B cell (primary cell): ENCODE measurements around the gene NBEAL2. TPM values are rescaled to one million over a fixed set of nuclear protein-coding genes. Genes with fewer than 3 reads are reported as not detected.
A peak's percentile ranks its signal among the peaks of the same experiment; 100 is the strongest.

ENCODE experiments used
- ATAC-seq: fragments of 200-7000 bp; cut with Tn5 transposase; one replicate; pipeline ENCODE4 v1.10.0; 2021; ENCODE audit warnings: low read depth, mild to moderate bottlenecking, moderate number of reproducible peaks, moderate library complexity
- CTCF ChIA-PET: fragments of 350-600 bp; sonication (Branson Sonifier 250); formaldehyde crosslinking; loops from one replicate; lab custom pipeline; 2021; ENCODE audit warnings: antibody characterized with exemption, inconsistent platforms; lab: Charles Lee
- POLR2A ChIA-PET: fragments of 350-600 bp; sonication (Branson Sonifier 250); formaldehyde crosslinking; loops from one replicate; lab custom pipeline; 2021; ENCODE audit warnings: antibody characterized with exemption; lab: Charles Lee
- DNase-seq: peaks from one replicate; pipeline ENCODE4 v3.0.0; 2013
- H2AFZ ChIP-seq: 2 replicates; pipeline ENCODE4 v1.6.1; 2012; ENCODE audit warnings: mild to moderate bottlenecking, low read depth, low read length; ENCODE audit not compliant: insufficient read depth, poor library complexity, severe bottlenecking
- H3K27ac ChIP-seq, 2 donors: 1 replicate in 1 of 2; 2 replicates in 1 of 2; pipeline ENCODE4 v1.5.1; 2012 to 2013; ENCODE audit warnings: low read length in 2 of 2, mild to moderate bottlenecking in 2 of 2, moderate library complexity in 1 of 2
- H3K27me3 ChIP-seq, 4 experiments: fragments of 200-600 bp in 1 of 4; sonication (generic) in 1 of 4; replicated peaks in 1 of 4; 1 replicate in 2 of 4; 2 replicates in 2 of 4; pipeline versions ENCODE4 v1.6.1 to v1.7.0; 2013 to 2016; ENCODE audit warnings: low read length in 3 of 4, mild to moderate bottlenecking in 2 of 4, mixed read lengths in 1 of 4, moderate library complexity in 1 of 4; ENCODE audit not compliant: insufficient read depth in 4 of 4, control insufficient read depth in 3 of 4; ENCODE audit errors: control extremely low read depth in 1 of 4
- H3K36me3 ChIP-seq, 2 experiments: replicated peaks in 1 of 2; 1 replicate in 1 of 2; 2 replicates in 1 of 2; pipeline versions ENCODE4 v1.6.1 to v1.7.1; 2013; ENCODE audit warnings: low read length in 1 of 2; ENCODE audit not compliant: insufficient read depth in 2 of 2, control insufficient read depth in 1 of 2; ENCODE audit errors: control extremely low read depth in 1 of 2, extremely low read depth in 1 of 2
- H3K4me1 ChIP-seq, 2 donors: fragments of 200-600 bp in 1 of 2; sonication (generic) in 1 of 2; 1 replicate in 1 of 2; 2 replicates in 1 of 2; pipeline versions ENCODE4 v1.5.1 to v1.6.1; 2013 to 2017; ENCODE audit warnings: low read length in 2 of 2; ENCODE audit not compliant: control insufficient read depth in 2 of 2, insufficient read depth in 2 of 2
- H3K4me2 ChIP-seq: replicated peaks from 2 replicates; pipeline ENCODE3; 2012; ENCODE audit warnings: mild to moderate bottlenecking, low read depth, low read length; ENCODE audit not compliant: poor library complexity, severe bottlenecking
- H3K4me3 ChIP-seq, 5 experiments: fragments of 200-600 bp in 1 of 5; sonication (generic) in 1 of 5; 1 replicate in 3 of 5; 2 replicates in 2 of 5; pipeline versions ENCODE4 v1.5.1 to v1.7.0; 2011 to 2016; ENCODE audit warnings: low read length in 4 of 5, mild to moderate bottlenecking in 4 of 5, low read depth in 2 of 5, control low read depth in 1 of 5, moderate library complexity in 1 of 5; ENCODE audit not compliant: insufficient read depth in 1 of 5; ENCODE audit errors: control extremely low read depth in 1 of 5, extremely low read depth in 1 of 5
- H3K79me2 ChIP-seq: fragments of 200-600 bp; sonication (generic); one replicate; pipeline ENCODE4 v1.6.0; 2016; ENCODE audit warnings: low read length; ENCODE audit not compliant: control insufficient read depth, insufficient read depth
- H3K9ac ChIP-seq: fragments of 200-600 bp; sonication (generic); 2 replicates; pipeline ENCODE4 v1.6.1; 2017; ENCODE audit warnings: mild to moderate bottlenecking, low read length, moderate library complexity
- H3K9me3 ChIP-seq, 3 donors: one replicate each; pipeline versions ENCODE4 v1.6.1 to v1.7.1; 2013; ENCODE audit warnings: low read length in 2 of 3; ENCODE audit not compliant: control insufficient read depth in 2 of 3, insufficient read depth in 1 of 3; ENCODE audit errors: control extremely low read depth in 1 of 3
- H4K20me1 ChIP-seq: 2 replicates; pipeline ENCODE4 v1.6.0; 2012; ENCODE audit warnings: mild to moderate bottlenecking, low read length; ENCODE audit not compliant: insufficient read depth, control insufficient read depth, poor library complexity, severe bottlenecking
- H3K27ac Mint-ChIP-seq: one replicate; pipeline ENCODE4 v1.8.0; 2021; ENCODE audit warnings: mixed read lengths
- H3K27me3 Mint-ChIP-seq: one replicate; pipeline ENCODE4 v1.8.0; 2021; ENCODE audit warnings: mixed read lengths
- H3K4me1 Mint-ChIP-seq: one replicate; pipeline ENCODE4 v1.8.0; 2021; ENCODE audit warnings: mixed read lengths
- H3K4me3 Mint-ChIP-seq: one replicate; pipeline ENCODE4 v1.8.0; 2021; ENCODE audit warnings: mixed read lengths
- H3K9me3 Mint-ChIP-seq: one replicate; pipeline ENCODE4 v1.8.0; 2022; ENCODE audit warnings: mixed read lengths; ENCODE audit not compliant: insufficient read depth
- EZH2 ChIP-seq: IDR thresholded peaks from 2 replicates; pipeline ENCODE4 v1.6.1; 2012; ENCODE audit warnings: borderline replicate concordance, low read depth, mild to moderate bottlenecking, moderate library complexity, low read length; ENCODE audit not compliant: insufficient read depth, poor library complexity, severe bottlenecking
- WGBS: methylation state at CpG from one replicate; pipeline ENCODE4 v1.1.5; 2013; ENCODE audit warnings: missing lambda C conversion rate; ENCODE audit not compliant: insufficient coverage; 5-methylcytosine and 5-hydroxymethylcytosine counted together
- intact Hi-C: fragments of 100-400 bp; cut with micrococcal nuclease; formaldehyde crosslinking; loops from one replicate; pipeline ENCODE4 v1.10.0; 2022
- polyA plus RNA-seq: library from polyadenylated mRNA; depleted of rRNA; stranded (reverse); fragments of >200 nt; gene quantifications from 2 replicates; pipeline ENCODE4 v1.2.3, GENCODE V29; 2012
- total RNA-seq, 2 donors: library from RNA; stranded (reverse); fragments of 120-200 nt in 1 of 2; gene quantifications; 1 replicate in 1 of 2; 2 replicates in 1 of 2; pipeline versions ENCODE4 v1.2.3 to v1.2.4, GENCODE V29; 2013 to 2022
- TF ChIP-seq, protein P1 (sequence below): fragments of 200-600 bp; IDR thresholded peaks from one replicate; pipeline ENCODE4 v1.8.0; 2022; ENCODE audit warnings: antibody characterized with exemption, mild to moderate bottlenecking

The NBEAL2 gene
- total and polyA plus RNA-seq, 2 donors (not counting 1 experiment from before 2014, with no cell fraction given) = 63.8 to 155 TPM

DNA sequence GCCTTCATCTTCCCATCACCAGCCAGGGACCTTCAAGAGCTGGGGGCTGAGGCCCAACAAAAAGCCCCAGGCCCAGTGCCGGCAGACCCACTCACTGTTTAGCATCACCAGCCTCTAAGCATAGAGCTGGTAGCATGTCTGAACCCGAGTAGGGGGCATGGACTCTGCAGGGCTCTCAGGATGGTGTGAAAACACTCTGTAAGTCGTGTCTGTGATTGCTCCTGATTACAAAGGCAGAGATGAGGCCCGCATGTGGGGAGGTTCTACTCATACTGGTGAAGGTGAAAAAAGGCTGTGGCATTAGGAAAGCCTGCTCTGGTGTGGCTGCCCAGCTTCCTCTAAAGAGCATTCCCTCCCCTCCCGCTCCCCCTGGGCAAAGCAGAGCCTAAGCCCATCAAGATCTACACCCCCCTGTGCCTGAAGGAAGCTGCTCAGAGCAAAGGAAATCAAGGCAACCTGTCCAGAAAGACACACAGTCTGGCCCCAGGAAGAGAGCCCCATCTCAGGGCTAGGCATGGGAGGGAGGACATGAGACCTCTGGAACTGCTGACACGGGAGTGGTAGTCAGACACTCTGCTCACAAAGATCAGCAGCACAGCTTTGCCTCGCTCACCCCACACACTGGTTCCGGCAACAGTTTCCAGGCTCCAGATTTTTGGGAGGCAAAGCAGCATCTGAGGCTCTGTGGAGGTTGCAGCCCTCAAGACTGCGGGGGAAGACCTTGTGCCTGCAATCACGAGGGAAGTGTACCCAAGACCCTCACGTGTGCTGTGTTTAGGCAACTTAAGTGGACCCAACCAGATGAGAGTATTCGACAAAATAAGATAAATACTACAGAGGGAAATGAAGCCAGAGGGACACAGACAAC lies 39.7 kb upstream of the NBEAL2 start:
- POLR2A ChIA-PET = interaction anchor here (1.1 kb wide), 1 partner anchor 33 kb away, joined by 5 read pairs; no protein-coding TSS in a partner anchor
- Histone ChIP-seq H3K9me3 (no peaks in the 10 kb centered on the region), H3K4me1 (peaks cover 24 to 59% of the 10 kb centered on the region in 2 donors), H3K27ac (peak overlapping the region; percentile 26 to 87), H3K79me2 (peaks cover 97% of the 10 kb centered on the region), H4K20me1 (peaks cover 65% of the 10 kb centered on the region), H3K36me3 (peaks cover 1 to 76% of the 10 kb centered on the region in 2 experiments), H3K9ac (peak overlapping the region; percentile 18), H3K4me3 (no peak overlapping the region), H2AFZ (no peak overlapping the region), H3K27me3 (no peaks in the 10 kb centered on the region), H3K4me2 (peak overlapping the region; percentile 48)
- no peak overlapping the region for H3K4me3 Mint-ChIP-seq
- 87% methylated on average over 10 of the region's 12 CpGs for WGBS
- no peaks in the 10 kb centered on the region for H3K9me3 Mint-ChIP-seq
- H3K4me1 Mint-ChIP-seq = peaks cover 75% of the 10 kb centered on the region
- no peaks in the 10 kb centered on the region for H3K27me3 Mint-ChIP-seq
- intact Hi-C loops = no loop called here
- TF ChIP-seq EZH2 = no peak
- TF ChIP-seq, protein P1, sequence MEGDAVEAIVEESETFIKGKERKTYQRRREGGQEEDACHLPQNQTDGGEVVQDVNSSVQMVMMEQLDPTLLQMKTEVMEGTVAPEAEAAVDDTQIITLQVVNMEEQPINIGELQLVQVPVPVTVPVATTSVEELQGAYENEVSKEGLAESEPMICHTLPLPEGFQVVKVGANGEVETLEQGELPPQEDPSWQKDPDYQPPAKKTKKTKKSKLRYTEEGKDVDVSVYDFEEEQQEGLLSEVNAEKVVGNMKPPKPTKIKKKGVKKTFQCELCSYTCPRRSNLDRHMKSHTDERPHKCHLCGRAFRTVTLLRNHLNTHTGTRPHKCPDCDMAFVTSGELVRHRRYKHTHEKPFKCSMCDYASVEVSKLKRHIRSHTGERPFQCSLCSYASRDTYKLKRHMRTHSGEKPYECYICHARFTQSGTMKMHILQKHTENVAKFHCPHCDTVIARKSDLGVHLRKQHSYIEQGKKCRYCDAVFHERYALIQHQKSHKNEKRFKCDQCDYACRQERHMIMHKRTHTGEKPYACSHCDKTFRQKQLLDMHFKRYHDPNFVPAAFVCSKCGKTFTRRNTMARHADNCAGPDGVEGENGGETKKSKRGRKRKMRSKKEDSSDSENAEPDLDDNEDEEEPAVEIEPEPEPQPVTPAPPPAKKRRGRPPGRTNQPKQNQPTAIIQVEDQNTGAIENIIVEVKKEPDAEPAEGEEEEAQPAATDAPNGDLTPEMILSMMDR = no peak
- no peak for DNase-seq
- ATAC-seq = no peak
- H3K27ac Mint-ChIP-seq = peak overlapping the region; percentile 90
- CTCF ChIA-PET = interaction anchor here (0.7 to 1.4 kb wide), 3 partner anchors 10 to 30 kb away, joined by 3 to 5 read pairs (median 4); no protein-coding TSS in a partner anchor

DNA sequence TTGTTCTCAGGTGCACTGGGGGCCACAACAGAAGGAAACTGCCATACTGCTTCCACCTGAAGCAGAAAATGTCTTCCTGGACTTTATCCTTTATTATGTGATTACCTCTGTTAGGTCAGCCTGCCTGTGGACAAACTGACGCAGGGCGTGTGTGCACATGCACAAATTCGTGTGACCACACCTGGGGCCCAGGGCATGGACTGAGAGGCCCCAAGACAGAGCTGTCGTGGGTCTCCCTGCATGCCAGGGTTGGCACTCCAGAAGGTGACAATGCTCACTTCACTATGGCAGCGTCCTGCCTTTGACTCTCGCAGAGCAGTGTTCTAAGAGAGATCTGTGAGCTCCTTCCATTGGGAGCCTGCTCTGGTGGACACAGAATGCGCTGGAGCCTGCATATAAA lies 37.4 kb upstream of the NBEAL2 start:
- H3K4me2 ChIP-seq = no peak overlapping the region
- peaks cover 97% of the 10 kb centered on the region for H3K79me2 ChIP-seq
- POLR2A ChIA-PET = interaction anchor here (0.7 kb wide), 1 partner anchor 96 kb away, joined by 3 read pairs; no protein-coding TSS in a partner anchor
- peak overlapping the region; percentile 63 for H3K27ac Mint-ChIP-seq
- no peaks in the 10 kb centered on the region for H3K27me3 ChIP-seq
- no peaks in the 10 kb centered on the region for H3K27me3 Mint-ChIP-seq
- CTCF ChIA-PET = interaction anchor here (0.8 to 1.9 kb wide), 3 partner anchors 14 to 45 kb away, joined by 3 to 4 read pairs (median 4); no protein-coding TSS in a partner anchor
- H3K4me1 Mint-ChIP-seq = peaks cover 81% of the 10 kb centered on the region
- H3K9ac ChIP-seq = no peak overlapping the region
- intact Hi-C loops = no loop called here
- no peak overlapping the region for H3K4me3 Mint-ChIP-seq
- H4K20me1 ChIP-seq = peaks cover 82% of the 10 kb centered on the region
- WGBS = 93% methylated on average over 5 of the region's 7 CpGs
- DNase-seq (no peak), ATAC-seq (no peak)
- H3K9me3 ChIP-seq = no peaks in the 10 kb centered on the region
- H3K4me1 ChIP-seq = peaks cover 30 to 59% of the 10 kb centered on the region in 2 donors
- no peak overlapping the region for H2AFZ ChIP-seq
- peaks cover 0 to 74% of the 10 kb centered on the region in 2 experiments for H3K36me3 ChIP-seq
- TF ChIP-seq EZH2 = no peak
- TF ChIP-seq, protein P1 = no peak
- no peaks in the 10 kb centered on the region for H3K9me3 Mint-ChIP-seq
- H3K27ac ChIP-seq = peak overlapping the region in 1 of 2 donors; percentile 38
- no peak overlapping the region for H3K4me3 ChIP-seq
